GM18502 (cell line): ENCODE data around the gene MCU.
"Not testable (repeated sequence)": the region's sequence is repeated elsewhere in the genome, so short reads cannot be mapped to it uniquely, and the experiment has no call there.

Experiments used
- ATAC-seq: cut with Tn5 transposase; IDR thresholded peaks from one replicate; pipeline ENCODE4 v1.9.1; 2021; ENCODE audit warnings: mild to moderate bottlenecking; ENCODE audit not compliant: unreplicated experiment, poor library complexity

Gene MCU

DNA sequence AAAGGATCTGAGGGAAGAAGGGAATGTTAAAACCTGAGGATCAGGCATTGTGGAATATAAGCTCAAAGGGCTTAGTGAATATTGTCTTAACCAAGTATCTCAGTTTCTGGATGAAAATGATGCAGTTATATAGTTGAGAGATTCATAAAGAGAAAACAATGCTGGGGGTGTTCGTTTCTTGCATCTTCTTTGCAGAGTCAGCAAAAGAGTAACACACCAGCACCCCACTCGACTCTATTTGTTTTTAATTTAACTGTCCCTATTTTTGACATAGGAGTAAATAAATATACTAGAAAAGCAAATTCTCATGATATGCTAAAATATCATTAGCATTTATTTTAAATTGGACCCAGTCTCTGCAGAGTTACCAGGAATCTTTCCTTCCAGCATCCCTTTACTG is 194.0 kb downstream of the MCU start:
- ATAC-seq: no peak

DNA sequence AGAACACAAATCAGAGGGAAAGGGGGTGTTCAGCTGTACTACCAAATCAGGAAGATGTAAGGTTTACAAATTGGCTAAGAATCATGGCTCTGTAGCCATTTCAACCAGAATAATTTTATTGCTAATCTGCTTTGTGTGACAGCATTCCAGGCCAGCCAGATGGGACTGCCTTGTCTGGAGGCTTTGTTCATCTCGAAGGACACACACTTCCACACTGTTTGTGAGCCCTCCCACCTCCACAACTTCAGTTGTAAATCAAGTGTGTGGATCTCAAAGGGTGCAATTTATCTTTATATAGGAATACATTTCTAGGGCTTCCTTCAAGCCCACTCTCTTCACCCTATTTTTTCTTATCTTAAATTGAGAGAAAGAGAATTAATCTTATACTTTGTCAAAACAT is 194.7 kb downstream of the MCU start:
- no peak for ATAC-seq

DNA sequence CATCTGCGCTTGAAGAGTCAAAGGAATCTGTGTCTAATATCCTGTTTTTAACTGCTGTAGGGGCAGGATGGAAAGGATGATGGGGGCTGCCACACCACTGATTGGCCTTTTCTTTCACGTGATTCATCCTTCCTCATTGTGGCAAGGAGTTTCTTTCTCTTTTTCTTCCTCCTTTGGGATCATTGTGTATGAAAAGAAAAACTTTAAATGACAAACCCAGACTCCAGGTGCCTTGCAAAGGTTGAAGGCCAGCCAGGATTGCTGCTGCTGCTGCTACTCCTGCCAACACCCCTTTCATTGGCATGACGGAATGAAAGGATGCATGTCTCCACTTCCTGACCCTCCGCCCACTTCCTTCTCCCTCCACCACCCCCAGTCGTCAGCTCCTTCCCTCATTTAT is 195.1 kb downstream of the MCU start:
- no peak for ATAC-seq

DNA sequence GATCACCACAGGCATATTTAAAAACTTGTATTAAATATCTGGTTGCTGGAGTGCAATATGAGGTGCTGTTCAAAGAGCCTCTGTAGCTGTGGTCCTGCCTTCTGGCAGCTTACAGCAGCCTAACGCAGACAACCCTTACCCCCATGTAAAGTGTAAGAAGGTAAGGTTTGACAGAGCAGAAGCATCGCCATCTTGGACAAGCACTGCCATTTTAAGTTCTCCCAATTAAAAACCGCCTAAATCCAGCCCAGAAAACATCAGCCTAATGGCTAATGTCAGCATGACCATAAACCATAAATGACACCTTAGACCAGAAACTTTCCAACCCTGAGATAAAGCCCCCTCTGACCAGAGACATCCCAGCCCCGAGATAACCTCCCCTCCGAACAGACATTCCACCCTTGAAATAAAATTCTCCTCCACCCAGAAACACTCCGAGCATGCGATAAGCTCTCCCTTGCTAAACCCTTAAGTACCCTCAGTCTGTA is 196.3 kb downstream of the MCU start:
- ATAC-seq: no peak

DNA sequence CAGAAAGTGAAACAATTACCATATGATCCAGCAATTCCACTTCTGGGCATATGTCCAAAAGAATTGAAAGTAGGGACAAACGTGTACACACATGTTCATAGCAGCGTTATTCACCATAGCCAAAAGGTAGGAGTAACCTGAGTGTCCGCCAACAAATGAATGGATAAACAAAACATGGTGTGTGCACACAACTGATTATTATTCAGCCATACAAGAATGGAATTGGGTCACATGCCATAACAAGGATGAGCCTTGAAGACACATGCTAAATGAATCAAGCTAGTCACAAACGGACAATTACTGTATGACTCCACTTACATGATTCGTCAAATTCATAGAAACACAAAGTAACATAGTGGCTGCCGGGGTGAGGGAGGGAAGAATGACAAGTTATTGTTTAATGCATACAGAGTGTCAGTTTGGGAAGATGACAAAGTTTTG is 197.5 kb downstream of the MCU start:
- ATAC-seq: no peak

DNA sequence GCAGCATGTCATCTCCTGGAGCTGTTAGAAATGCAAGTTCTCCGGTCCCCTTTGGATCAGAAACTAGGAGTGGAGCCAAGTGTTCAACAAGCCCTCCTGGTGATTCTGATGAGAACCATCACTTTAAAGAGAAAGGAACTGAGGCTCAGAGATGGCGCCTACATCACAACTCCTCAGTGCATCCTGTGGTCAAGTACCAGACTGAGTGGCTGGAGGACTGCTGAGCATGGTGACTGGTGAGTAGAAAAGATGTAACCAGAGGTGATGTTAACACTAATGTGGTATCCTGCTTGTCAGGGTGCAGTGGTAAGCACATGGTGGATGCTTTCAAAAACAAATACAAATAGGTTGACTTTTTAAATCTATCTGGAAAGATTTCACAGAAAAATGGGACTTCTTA is 198.1 kb downstream of the MCU start:
- no peak for ATAC-seq

DNA sequence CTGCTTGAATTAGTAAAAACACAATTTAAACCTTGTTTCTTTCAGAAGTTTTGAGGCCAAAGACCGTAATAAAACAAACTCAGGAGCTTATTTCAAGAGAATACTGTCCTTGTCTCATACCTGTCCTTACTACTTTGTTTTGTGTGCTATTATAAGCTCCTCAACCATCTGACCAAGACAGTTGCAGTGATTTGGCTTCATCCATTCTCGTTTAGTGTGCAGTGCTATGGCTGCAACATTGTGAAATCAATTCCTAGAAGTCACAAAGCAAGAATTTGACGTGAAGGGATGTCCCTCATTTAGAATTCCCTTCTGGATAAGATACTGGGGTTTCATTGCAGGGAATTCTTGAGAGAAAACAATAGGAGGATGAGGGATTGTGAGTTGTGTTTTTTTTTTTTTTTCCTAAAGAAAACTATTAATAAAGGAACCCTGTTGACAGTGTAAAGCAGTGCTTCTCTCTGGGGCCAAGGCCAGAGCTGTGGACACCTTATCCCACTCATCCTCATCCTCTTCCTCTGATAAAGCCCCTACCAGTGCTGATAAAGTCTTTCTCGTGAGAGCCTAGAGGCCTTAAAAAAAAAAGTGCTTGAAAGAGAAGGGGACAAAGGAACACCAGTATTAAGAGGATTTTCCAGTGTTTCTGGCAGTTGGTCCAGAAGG is 201.3 kb downstream of the MCU start, which contains the start of gene OIT3:
Gene OIT3, plus strand, starts transcription at position 604 of the 663 bp plus-strand sequence. CDS start 60 bp downstream, outside the sequence.
- ATAC-seq: no peak

DNA sequence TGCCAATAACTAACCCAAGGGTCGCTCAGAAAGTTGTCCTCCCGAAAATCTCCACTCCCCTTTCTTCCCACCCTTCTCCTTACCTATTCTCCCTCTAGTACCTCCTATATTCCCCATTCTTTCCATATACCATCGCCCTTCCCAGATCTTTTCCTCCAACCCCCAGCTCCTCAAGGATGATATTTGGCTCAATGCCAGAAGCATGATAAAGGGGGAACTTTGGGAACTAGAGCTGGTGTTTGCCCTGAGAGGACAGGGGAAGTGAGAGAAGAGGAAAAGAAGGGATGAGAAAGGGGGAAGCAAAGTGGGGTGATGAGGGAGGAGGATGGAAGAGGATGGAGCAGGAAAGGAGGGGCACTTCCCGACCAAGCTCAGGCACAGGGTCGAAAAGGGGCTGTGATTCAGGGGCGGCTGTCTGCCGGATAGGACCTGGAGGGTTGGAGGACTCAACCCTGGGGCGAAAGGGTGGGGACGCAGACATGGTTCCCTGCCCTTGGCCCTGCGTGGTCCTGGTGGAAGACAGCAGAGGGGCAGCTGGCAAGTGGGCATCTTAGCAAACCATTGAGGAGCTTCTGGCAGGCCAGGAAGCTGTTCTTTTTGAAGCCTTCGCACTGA is 203.4 kb downstream of the MCU start:
- no peak for ATAC-seq

DNA sequence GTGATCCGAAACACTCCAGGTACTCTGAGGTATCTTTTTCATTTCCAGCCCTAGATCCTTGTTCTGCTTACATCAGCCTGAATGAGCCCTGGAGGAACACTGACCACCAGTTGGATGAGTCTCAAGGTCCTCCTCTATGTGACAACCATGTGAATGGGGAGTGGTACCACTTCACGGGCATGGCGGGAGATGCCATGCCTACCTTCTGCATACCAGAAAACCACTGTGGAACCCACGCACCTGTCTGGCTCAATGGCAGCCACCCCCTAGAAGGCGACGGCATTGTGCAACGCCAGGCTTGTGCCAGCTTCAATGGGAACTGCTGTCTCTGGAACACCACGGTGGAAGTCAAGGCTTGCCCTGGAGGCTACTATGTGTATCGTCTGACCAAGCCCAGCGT is 206.7 kb downstream of the MCU start:
- no peak for ATAC-seq

DNA sequence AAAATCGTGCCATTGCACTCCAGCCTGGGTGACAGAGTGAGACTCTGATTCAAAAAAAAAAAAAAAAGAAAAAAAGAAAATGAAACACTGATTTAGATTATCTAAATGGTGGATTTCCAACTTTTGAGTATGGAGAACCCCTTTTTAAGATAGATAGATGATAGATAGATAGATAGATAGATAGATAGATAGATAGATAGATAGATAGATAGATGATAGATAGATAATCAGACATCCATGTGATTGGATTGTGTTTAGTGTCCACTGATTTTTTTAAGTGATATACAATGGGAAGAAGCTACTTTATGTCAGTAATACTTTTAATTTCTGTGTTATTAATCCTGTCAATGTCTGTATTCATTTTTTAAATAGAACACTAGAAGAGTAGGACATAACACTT is 207.6 kb downstream of the MCU start:
- ATAC-seq: no peak

DNA sequence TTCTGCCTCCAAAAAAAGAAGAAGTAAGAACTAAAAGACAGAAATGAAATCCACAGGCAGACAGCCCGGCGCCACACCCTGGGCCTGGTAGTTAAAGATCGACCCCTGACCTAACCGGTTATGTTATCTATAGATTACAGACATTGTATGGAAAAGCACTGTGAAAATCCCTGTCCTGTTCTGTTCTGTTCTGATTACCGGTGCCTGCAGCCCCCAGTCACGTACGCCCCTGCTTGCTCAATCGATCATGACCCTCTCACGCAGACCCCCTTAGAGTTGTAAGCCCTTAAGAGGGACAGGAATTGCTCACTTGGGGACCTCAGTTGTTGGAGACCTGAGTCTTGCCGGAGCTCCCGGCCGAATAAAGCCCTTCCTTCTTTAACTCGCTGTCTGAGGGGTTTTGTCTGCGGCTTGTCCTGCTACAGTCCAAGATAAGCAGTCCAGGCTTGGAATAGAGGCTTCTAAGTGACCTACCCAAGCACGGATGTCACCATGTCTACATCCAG is 212.1 kb downstream of the MCU start:
- ATAC-seq: not testable (repeated sequence)

DNA sequence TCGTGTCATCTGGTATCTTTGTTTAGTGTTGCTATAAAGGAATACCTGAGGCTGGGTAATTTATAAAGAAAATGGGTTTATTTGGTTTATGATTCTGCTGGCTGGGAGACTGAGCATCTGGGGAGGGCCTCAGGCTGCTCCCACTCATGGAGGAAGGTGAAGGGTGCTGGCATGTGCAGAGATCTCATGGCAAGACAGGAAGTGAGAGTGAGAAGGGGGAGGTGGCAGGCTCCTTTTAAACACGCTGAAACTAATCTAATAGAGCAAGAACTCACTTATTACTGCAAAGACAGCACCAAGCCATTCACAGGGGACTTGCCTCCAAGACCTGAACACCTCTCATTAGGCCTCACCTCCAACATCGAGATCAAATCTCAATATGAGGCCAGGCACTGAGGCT is 212.9 kb downstream of the MCU start:
- no peak for ATAC-seq

DNA sequence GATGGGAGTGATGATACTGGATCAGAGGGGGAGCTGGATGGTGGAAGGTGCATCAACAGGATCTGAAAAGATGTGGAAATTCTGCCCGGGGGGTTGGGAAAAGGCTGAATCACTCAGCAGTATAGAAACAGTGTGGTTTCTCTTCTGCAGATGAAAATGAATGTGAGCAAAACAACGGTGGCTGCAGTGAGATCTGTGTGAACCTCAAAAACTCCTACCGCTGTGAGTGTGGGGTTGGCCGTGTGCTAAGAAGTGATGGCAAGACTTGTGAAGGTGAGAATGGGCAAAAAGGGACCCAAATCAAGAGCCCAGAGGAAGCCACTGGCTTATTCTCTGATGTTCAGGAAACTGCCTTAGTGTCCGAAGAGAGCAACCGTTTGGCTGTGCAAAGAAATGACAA is 214.5 kb downstream of the MCU start:
- ATAC-seq: no peak

DNA sequence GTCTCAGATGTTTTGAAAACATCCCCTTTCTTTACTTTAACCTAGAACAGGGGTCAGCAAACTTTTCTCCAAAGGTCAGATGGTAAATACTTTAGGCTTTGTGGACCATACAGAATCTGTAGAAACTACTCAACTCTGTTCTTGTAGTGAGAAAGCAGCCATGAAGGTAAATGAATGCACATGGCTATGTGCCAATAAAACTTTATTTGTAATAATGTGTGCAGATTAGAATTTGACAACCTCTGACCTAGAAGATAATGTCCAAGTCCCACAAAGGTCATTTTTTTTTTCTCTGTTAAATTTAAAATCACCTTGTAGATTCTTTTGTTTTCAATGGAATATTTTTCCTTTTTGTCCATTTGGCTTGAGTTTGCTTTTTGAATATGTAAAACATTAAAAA is 218.8 kb downstream of the MCU start:
- no peak for ATAC-seq

DNA sequence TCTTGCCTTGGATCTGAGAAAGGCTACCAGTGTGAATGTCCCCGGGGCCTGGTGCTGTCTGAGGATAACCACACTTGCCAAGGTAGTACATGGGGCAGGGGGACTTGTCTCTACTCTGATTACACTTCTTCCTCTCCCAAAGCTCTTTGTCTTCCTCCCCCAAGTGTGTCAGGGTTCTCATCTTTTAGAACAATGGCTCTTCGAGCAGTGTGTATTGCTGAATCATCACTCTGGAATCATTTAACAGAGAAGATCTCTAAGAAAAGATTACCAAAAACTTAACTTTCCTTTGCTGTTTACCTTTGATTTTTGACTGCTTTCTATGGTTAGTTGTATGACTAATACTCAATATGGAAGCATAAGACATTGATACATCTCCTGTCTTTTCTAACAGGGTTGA is 219.8 kb downstream of the MCU start:
- ATAC-seq: no peak

DNA sequence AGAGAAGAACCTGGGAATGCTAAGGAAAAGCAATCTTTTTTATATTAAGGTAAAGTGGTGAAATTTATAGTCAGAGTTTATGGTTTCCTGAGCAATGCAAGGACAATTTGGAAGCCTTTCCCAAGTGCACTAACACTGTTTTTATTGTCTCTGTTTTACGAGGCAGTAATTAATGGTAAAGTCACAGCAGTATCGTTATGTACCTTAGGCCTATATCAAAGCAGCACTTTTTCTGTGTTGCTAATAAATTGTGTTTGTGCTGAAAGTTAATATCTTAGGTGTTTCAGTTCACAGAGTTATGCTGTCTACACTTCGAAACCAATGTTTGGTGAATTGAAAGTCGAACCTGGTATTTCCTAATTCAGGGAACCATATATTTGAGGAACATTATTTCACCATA is 220.8 kb downstream of the MCU start:
- ATAC-seq: no peak

DNA sequence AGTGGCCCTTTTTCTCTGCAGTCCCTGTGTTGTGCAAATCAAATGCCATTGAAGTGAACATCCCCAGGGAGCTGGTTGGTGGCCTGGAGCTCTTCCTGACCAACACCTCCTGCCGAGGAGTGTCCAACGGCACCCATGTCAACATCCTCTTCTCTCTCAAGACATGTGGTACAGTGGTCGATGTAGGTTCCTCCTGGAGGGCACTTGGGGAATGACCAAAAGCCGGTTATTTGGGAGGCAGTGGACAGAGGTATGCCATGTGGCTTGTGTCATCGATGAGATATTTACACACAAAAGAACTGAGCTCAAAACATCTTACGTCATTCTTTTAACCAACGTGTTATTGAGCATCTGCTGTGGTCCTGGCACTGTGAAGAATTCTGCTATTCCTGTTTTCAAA is 221.3 kb downstream of the MCU start:
- ATAC-seq: no peak

DNA sequence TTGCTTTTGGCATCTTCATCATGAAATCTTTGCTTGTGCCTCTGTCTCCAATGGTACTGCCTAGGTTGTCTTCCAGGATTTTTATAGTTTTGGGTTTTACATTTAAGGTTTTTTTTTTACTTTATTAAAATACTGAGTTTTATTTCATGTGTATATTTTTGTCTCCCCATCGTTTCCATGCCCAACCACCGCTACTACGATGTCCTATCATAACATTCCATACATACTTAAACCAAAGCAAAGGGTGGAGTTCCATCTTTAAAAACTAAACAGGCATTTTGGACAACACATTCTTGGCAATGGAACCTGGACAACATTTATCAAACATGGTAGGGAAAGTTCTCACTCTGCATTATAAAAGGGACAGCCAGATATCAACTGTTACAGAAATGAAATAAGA is 225.3 kb downstream of the MCU start:
- not testable (repeated sequence) for ATAC-seq

DNA sequence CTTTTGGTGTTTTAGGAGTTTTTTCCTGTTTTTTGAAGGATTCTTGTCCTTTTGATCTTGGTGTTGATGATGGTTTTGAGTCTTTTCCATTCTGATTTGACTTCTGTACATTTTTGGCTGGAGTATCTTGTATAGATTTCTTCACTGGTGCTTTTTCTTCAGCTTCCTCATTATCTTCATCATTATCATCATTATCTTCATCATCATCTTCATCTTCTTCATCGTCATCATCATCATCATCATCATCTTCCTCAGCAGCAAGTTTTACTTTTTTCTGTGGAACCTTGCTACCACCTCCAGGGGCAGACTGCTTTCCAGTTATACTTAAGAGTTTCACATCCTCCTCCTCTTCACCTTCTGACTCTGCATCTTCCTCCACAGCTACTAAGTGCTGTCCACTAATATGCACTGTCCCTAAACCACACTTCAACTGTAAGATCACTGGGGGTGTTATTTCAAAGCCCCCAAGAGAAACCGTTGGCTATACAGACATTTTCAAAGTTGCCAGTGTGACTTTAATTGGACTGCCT is 225.9 kb downstream of the MCU start:
- not testable (repeated sequence) for ATAC-seq

DNA sequence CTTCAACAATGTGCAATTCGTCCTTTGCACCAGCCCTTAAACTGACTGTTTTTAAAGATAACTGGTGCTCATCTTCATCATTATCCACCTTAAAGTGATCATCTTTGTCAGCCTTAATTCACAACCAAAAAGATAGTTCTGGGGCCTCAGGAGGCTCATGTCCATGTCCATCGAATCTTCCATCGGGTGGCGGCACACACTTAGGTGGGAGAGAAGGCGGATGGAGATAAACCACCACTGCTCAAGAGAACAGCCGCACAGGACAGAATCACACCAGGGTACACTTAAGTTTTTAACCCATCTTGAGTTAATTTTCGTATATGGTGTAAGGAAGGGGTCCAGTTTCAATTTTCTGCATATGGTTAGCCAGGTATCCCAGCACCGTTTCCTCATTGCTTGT is 226.4 kb downstream of the MCU start:
- ATAC-seq: no peak

DNA sequence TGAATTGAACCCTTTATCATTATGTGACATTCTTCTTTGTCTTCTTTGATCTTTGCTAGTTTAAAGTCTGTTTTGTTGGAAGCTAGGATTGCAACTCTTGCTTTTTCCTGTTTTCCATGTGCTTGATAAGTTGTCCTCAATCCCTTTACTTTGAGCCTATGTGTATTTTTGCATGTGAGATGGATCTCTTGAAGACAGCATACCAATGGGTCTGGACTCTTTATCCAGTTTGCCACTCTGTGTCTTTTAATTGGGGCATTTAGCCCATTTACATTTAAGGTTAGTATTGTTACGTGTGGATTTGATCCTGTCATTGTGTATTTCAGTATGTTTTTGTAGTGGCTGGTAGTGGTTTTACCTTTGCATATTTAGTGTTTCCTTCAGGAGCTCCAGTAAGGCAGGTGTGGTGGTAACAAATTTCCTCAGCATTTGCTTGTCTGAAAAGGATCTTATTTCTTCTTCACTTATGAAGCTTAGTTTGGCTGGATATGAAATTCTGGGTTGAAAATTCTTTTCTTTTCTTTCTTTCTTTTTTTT is 229.3 kb downstream of the MCU start:
- ATAC-seq: not testable (repeated sequence)
